ENCODE data around the gene SLPI. TPM values are rescaled to one million over a fixed set of nuclear protein-coding genes. Genes with fewer than 3 reads are reported as not detected.

SLPI gene
- total and polyA plus RNA-seq, 2 experiments from 2014 or later: not detected

GRCh38 chr20:45246109-45246508, 8.3 kb downstream of the SLPI start (continued):
- TF ChIP-seq ZNF462 (CRISPR knock-in tag; IDR thresholded peaks at IDR 0.05): no peak
- no peak for TF ChIP-seq JUNB (IDR thresholded peaks at IDR 0.05; ENCODE audit: unreplicated experiment)
- TF ChIP-seq EZH2phosphoT487 (IDR thresholded peaks at IDR 0.05; ENCODE audit: unreplicated experiment): no peak

DNA sequence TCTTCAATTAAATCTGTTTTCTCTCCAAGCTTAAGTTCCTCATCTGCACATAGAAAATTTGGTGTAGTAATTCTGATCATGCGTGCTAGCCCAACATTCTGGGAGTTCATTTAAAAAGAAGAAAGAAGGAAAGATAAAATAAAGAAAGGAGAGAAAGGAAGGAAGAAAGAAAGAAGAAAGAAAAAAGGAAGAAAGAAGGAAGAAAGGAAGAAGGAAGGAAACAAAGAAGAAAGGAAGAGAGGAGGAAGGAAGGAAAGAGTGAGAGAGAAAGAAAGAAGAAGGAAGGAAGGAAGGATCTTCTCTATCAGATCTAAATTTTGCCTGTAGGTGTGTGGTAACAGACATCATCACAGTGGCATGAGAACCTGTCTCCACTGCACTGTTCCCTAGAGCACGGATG, 16.2 kb downstream of the SLPI start:
- no peaks in the 10 kb centered on the region for H3K27me3 Mint-ChIP-seq (ENCODE audit: insufficient read depth, low read depth, poor library complexity)
- no peak for TF ChIP-seq STAT1 (IDR thresholded peaks at IDR 0.05; ENCODE audit: unreplicated experiment)
- TF ChIP-seq ETS1 (IDR thresholded peaks at IDR 0.05): no peak
- no peak for TF ChIP-seq JUNB (IDR thresholded peaks at IDR 0.05; ENCODE audit: unreplicated experiment)
- TF ChIP-seq ZNF462 (CRISPR knock-in tag; IDR thresholded peaks at IDR 0.05): no peak
- TF ChIP-seq CREB1 (CRISPR knock-in tag; IDR thresholded peaks at IDR 0.05; ENCODE audit: low read depth): no peak
- TF ChIP-seq ZNF114 (CRISPR knock-in tag; IDR thresholded peaks at IDR 0.05): no peak
- TF ChIP-seq ZNF331 (CRISPR knock-in tag; IDR thresholded peaks at IDR 0.05; ENCODE audit: low read depth): no peak
- TF ChIP-seq EZH2 (IDR thresholded peaks at IDR 0.05; ENCODE audit: low read depth, unreplicated experiment): no peak

More for the DNA sequence above, 16.2 kb downstream of the SLPI start:
- DNase-seq (ENCODE audit: low spot score): no peak
- no peaks in the 10 kb centered on the region for H4K20me1 ChIP-seq (replicated peaks; ENCODE audit: insufficient read depth)
- H3F3A ChIP-seq (replicated peaks; ENCODE audit: low read depth): no peaks in the 10 kb centered on the region
- no peaks in the 10 kb centered on the region for H3K4me1 ChIP-seq (ENCODE audit: insufficient read depth)
- no peaks in the 10 kb centered on the region for H3K27me3 ChIP-seq (ENCODE audit: insufficient read depth)
- no peak overlapping the region for H3K4me3 Mint-ChIP-seq
- no peak overlapping the region for H3K27ac ChIP-seq (ENCODE audit: low read depth)
- no peaks in the 10 kb centered on the region; the same call in 2 of the 3 replicates for H3K9me3 Mint-ChIP-seq
- H3K4me1 Mint-ChIP-seq: no peaks in the 10 kb centered on the region
- H2AFZ ChIP-seq: no peak overlapping the region
- no peak for ATAC-seq
- no peak overlapping the region for H3K27ac Mint-ChIP-seq
- no peaks in the 10 kb centered on the region for H3K9me2 ChIP-seq (ENCODE audit: insufficient read depth)
- no peaks in the 10 kb centered on the region for H3K79me2 ChIP-seq (replicated peaks; ENCODE audit: insufficient read depth)
- no peak overlapping the region for H3K4me2 ChIP-seq
- H3K36me3 ChIP-seq (ENCODE audit: insufficient read depth): no peaks in the 10 kb centered on the region
- no peaks in the 10 kb centered on the region for H3K36me3 Mint-ChIP-seq (ENCODE audit: low read depth)
- no peak overlapping the region for H3K4me3 ChIP-seq

Measured in GM23338 (cell line).